Sciatic nerve (tissue), 2 donors: ENCODE data around the gene THUMPD1. TPM values are rescaled to one million over a fixed set of nuclear protein-coding genes. Genes with fewer than 3 reads are reported as not detected.
"Not testable (repeated sequence)": the region's sequence is repeated elsewhere in the genome, so short reads cannot be mapped to it uniquely, and the experiment has no call there.

Experiments
- ATAC-seq: fragments of 200-7000 bp; cut with Tn5 transposase; one replicate; pipeline ENCODE4 v1.9.1; 2020; ENCODE audit warnings: mild to moderate bottlenecking, moderate library complexity
- DNase-seq: peaks from one replicate; pipeline ENCODE4 v3.0.0-alpha.2; 2020; ENCODE audit warnings: low spot score
- intact Hi-C: fragments of 100-400 bp; cut with DNase I; formaldehyde crosslinking; loops from one replicate; pipeline ENCODE4 v1.14.2; 2022
- total RNA-seq: library from RNA; stranded (reverse); fragmentation: NEBNext Ultra II Directional; extraction: Animal tissue kit (Norgen Biotek cat#: 25700); gene quantifications from one replicate; pipeline ENCODE4 v1.2.1, GENCODE V29; 2021
- donor health status: DM: no; HTN: no; CAD: no.
- donor health status: DM: no; HTN: no; CAD: no.

THUMPD1 gene
- total RNA-seq, 1 donor from 2014 or later: 32.1 TPM

- DNase-seq (no peak), ATAC-seq (no peak)
- intact Hi-C loops: no loop called here
Measured at GRCh38 chr16:20707461-20707860, 34.2 kb downstream of the THUMPD1 start.

GRCh38 chr16:20705972-20706371 is 35.6 kb downstream of the THUMPD1 start:
- intact Hi-C loops, DNase-seq, ATAC-seq: not testable (repeated sequence)

- intact Hi-C loops: no loop called here
- ATAC-seq (no peak), DNase-seq (no peak)
Measured at GRCh38 chr16:20704281-20704680, 37.3 kb downstream of the THUMPD1 start.

GRCh38 chr16:20701692-20702091 is 39.9 kb downstream of the THUMPD1 start:
- DNase-seq, ATAC-seq, intact Hi-C loops: not testable (repeated sequence)

- DNase-seq (no peak), ATAC-seq (no peak)
- intact Hi-C loops: loop anchor here (2.0 kb wide), 1 partner anchor 14 kb away; no protein-coding TSS in a partner anchor
Measured at GRCh38 chr16:20696618-20697017, 45.0 kb downstream of the THUMPD1 start.

- DNase-seq: no peak
- no peak for ATAC-seq
- intact Hi-C loops: no loop called here
Measured at GRCh38 chr16:20695024-20695423, 46.6 kb downstream of the THUMPD1 start.

GRCh38 chr16:20694096-20694495 is 47.5 kb downstream of the THUMPD1 start:
- DNase-seq, ATAC-seq, intact Hi-C loops: not testable (repeated sequence)

- DNase-seq (no peak), ATAC-seq (no peak)
- intact Hi-C loops: no loop called here
Measured at GRCh38 chr16:20689668-20690067, 52.0 kb downstream of the THUMPD1 start.

GRCh38 chr16:20683812-20684211 is 57.8 kb downstream of the THUMPD1 start:
- ATAC-seq (no peak), DNase-seq (no peak)
- intact Hi-C loops: loop anchor here (2.0 kb wide), 1 partner anchor 13 kb away; the partner anchor contains the start of gene ACSM1

Other genes starting within 250 kb of the THUMPD1 start
- gene ACSM2B, start 165.5 kb downstream of the THUMPD1 start, total RNA-seq: not detected
- not detected for gene ACSM1, start 44.1 kb downstream of the THUMPD1 start, total RNA-seq
- 2.8 TPM for gene ACSM3, start 22.2 kb upstream of the THUMPD1 start, total RNA-seq
- gene ERI2, start 64.7 kb upstream of the THUMPD1 start, total RNA-seq: 16.5 TPM
- 2.5 TPM for gene REXO5, start 64.7 kb upstream of the THUMPD1 start, total RNA-seq
- gene DCUN1D3, start 158.5 kb upstream of the THUMPD1 start, total RNA-seq: 30.7 TPM
- gene LYRM1, start 159.0 kb upstream of the THUMPD1 start, total RNA-seq: 25.6 TPM